Right lobe of liver (tissue), 4 donors: ENCODE results near the gene TGM2.

Experiments used
- POLR2A ChIP-seq: fragments of 450-650 bp; IDR thresholded peaks from one replicate; pipeline ENCODE4 v1.6.1; 2017; ENCODE audit warnings: antibody characterized with exemption, mild to moderate bottlenecking
- TF ChIP-seq, protein P1 (sequence below), 4 donors: fragments of 200-600 bp in 3 of 4; fragments of 450-650 bp in 1 of 4; IDR thresholded peaks; one replicate each; pipeline versions ENCODE4 v1.5.1 to v1.8.0; 2016 to 2022; ENCODE audit warnings: antibody characterized with exemption in 4 of 4, mild to moderate bottlenecking in 2 of 4
- donor health status: DM: no; HTN: no; CAD: no.
- donor health status: DM: no; HTN: no; CAD: no.
- donor health status: DM: no; HTN: yes; CAD: no.

DNA sequence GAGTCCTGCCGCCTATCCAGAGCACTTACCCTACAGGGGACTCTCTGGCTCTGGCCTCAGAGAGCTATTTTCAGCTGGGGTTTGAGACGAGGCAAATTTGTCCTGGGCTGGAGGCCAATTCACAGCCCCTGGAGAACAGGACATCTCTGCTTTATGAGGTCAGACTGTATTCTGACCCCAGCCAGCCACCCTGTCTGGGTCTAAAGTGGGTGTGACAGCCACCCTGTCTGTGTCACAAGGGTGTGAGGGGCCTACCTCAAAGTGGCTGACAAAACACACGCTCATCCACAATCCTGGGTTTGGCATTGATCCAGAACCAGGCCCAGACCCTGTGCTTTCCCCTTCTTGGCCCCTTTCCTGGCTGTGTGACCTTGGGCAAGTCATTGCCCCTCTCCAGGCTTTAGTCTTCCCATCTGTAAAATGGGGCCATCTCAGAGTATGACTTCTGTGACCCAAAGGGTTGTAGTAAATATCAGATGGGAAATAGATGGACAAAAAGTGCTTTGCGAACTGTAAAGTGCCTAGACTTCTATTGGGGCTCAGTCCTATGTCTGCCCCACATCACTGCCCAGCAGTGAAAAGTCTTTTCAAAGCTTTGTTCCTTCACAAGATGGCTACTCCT lies 44.1 kb upstream of the TGM2 start:
- TF ChIP-seq, protein P1, sequence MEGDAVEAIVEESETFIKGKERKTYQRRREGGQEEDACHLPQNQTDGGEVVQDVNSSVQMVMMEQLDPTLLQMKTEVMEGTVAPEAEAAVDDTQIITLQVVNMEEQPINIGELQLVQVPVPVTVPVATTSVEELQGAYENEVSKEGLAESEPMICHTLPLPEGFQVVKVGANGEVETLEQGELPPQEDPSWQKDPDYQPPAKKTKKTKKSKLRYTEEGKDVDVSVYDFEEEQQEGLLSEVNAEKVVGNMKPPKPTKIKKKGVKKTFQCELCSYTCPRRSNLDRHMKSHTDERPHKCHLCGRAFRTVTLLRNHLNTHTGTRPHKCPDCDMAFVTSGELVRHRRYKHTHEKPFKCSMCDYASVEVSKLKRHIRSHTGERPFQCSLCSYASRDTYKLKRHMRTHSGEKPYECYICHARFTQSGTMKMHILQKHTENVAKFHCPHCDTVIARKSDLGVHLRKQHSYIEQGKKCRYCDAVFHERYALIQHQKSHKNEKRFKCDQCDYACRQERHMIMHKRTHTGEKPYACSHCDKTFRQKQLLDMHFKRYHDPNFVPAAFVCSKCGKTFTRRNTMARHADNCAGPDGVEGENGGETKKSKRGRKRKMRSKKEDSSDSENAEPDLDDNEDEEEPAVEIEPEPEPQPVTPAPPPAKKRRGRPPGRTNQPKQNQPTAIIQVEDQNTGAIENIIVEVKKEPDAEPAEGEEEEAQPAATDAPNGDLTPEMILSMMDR (IDR thresholded peaks at IDR 0.05), result no peak
- TF ChIP-seq POLR2A, result no peak
